K562 (cell line): ENCODE data around the gene SYNE1. TPM values are rescaled to one million over a fixed set of nuclear protein-coding genes. Genes with fewer than 3 reads are reported as not detected.

Experiments used
- ATAC-seq: fragments of 200-7000 bp; cut with Tn5 transposase; 3 replicates; pipeline ENCODE4 v1.9.1; 2020; ENCODE audit warnings: moderate library complexity
- BruUV-seq: library from RNA; stranded (reverse); fragments of 400-500 nt; replicated peaks from 2 replicates; lab custom pipeline; 2021; lab: Mats Ljungman, UMichigan
- CTCF ChIA-PET: fragments of 300-600 bp; formaldehyde crosslinking; extraction: SDS; loops from one replicate; lab custom pipeline; 2021; ENCODE audit warnings: low intra/inter-chr PET ratio; lab: Yijun Ruan, JAX
- POLR2A ChIA-PET: fragments of 300-600, 350-650 bp; sonication (Branson Sonifier 250); formaldehyde crosslinking; extraction: SDS; loops from one replicate; lab custom pipeline; 2021; ENCODE audit warnings: antibody characterized with exemption, inconsistent platforms; lab: Yijun Ruan, JAX
- DNase-seq, 4 experiments: peaks; one replicate each; pipeline versions ENCODE4 v3.0.0 to v3.0.0-alpha.2; 2011 to 2018; ENCODE audit warnings: low spot score in 3 of 4, mixed read lengths in 3 of 4; ENCODE audit errors: extremely low read depth in 1 of 4
- FAIRE-seq: peaks from 2 replicates; lab custom pipeline; 2011; peaks lifted over from hg19 to GRCh38; lab: Jason Lieb, UNC
- H2AFZ ChIP-seq: 2 replicates; pipeline ENCODE4 v1.6.0; 2011; ENCODE audit warnings: low read depth, low read length, control low read depth, inconsistent platforms
- H3K27ac ChIP-seq: fragments of 200-600 bp; 3 replicates; pipeline ENCODE4 v1.8.0; 2011; ENCODE audit warnings: low read depth, mild to moderate bottlenecking, control low read depth, inconsistent platforms, low read length, moderate library complexity, mixed read lengths; ENCODE audit errors: extremely low read depth
- H3K27me3 ChIP-seq, 2 experiments: fragments of 300-600 bp in 1 of 2; 2 replicates in 1 of 2; 3 replicates in 1 of 2; pipeline versions ENCODE4 v1.6.0 to v1.8.0; 2011; ENCODE audit warnings: inconsistent platforms in 2 of 2, low read length in 2 of 2, mild to moderate bottlenecking in 1 of 2, mixed read lengths in 1 of 2, moderate library complexity in 1 of 2; ENCODE audit not compliant: control insufficient read depth in 2 of 2, insufficient read depth in 2 of 2
- H3K36me3 ChIP-seq: fragments of 300-600 bp; 3 replicates; pipeline ENCODE4 v1.8.0; 2011; ENCODE audit warnings: mild to moderate bottlenecking, low read length, inconsistent platforms; ENCODE audit not compliant: control insufficient read depth, insufficient read depth
- H3K4me1 ChIP-seq, 2 experiments: fragments of 200-600 bp in 1 of 2; replicated peaks in 1 of 2; 2 replicates in 1 of 2; 3 replicates in 1 of 2; pipeline versions ENCODE4 v1.5.1 to v1.8.0; 2011; ENCODE audit warnings: inconsistent platforms in 2 of 2, low read length in 2 of 2, mild to moderate bottlenecking in 1 of 2, mixed read lengths in 1 of 2, moderate library complexity in 1 of 2; ENCODE audit not compliant: control insufficient read depth in 2 of 2, insufficient read depth in 2 of 2
- H3K4me2 ChIP-seq: 2 replicates; pipeline ENCODE4 v1.6.1; 2011; ENCODE audit warnings: low read length, control low read depth, inconsistent platforms, mixed read lengths; ENCODE audit not compliant: insufficient read depth
- H3K4me3 ChIP-seq: fragments of 200-600 bp; sonication (generic), shearing (Covaris generic); 2 replicates; pipeline ENCODE4 v1.5.1; 2016; ENCODE audit warnings: control low read depth, inconsistent platforms
- H3K79me2 ChIP-seq: fragments of 200-600 bp; 3 replicates; pipeline ENCODE4 v1.8.0; 2011; ENCODE audit warnings: low read length, inconsistent platforms; ENCODE audit not compliant: control insufficient read depth, insufficient read depth
- H3K9ac ChIP-seq, 2 experiments: 2 replicates each; pipeline versions ENCODE4 v1.6.0 to v1.6.1; 2011; ENCODE audit warnings: low read depth in 2 of 2, low read length in 2 of 2, control low read depth in 1 of 2, inconsistent platforms in 1 of 2, mild to moderate bottlenecking in 1 of 2, mixed read lengths in 1 of 2; ENCODE audit not compliant: insufficient read depth in 1 of 2
- H3K9me1 ChIP-seq: one replicate; pipeline ENCODE4 v1.6.0; 2011; ENCODE audit warnings: inconsistent platforms, mild to moderate bottlenecking, low read length, moderate library complexity; ENCODE audit not compliant: control insufficient read depth, insufficient read depth
- H3K9me3 ChIP-seq: replicated peaks from 2 replicates; pipeline ENCODE4 v1.5.1; 2011; ENCODE audit warnings: low read depth, low read length, inconsistent platforms; ENCODE audit not compliant: control insufficient read depth, insufficient read depth
- H4K20me1 ChIP-seq: replicated peaks from 2 replicates; pipeline ENCODE4 v1.6.1; 2011; ENCODE audit warnings: low read length, inconsistent platforms, mixed read lengths; ENCODE audit not compliant: control insufficient read depth, insufficient read depth
- CC2D1A ChIP-seq: fragments of 450-650 bp; IDR thresholded peaks from 2 replicates; pipeline ENCODE4 v1.6.1; 2017; ENCODE audit warnings: mild to moderate bottlenecking
- CREB5 ChIP-seq: fragments of 250-450 bp; sonication (Bioruptor Pico); IDR thresholded peaks from 2 replicates; pipeline ENCODE4 v1.5.0; 2020; ENCODE audit warnings: mild to moderate bottlenecking
- DACH1 ChIP-seq: fragments of 450-650 bp; IDR thresholded peaks from 2 replicates; pipeline ENCODE4 v1.6.1; 2018; ENCODE audit not compliant: partially characterized antibody
- FOSL1 ChIP-seq: fragments of 200-800 bp; sonication (Bioruptor generic); conservative IDR thresholded peaks from 2 replicates; pipeline ENCODE4 v1.6.1; 2016; ENCODE audit warnings: missing genetic modification characterization, missing compliant biosample characterization
- FOXP1 ChIP-seq: sonication (generic); formaldehyde crosslinking; IDR thresholded peaks from 2 replicates; pipeline ENCODE4 v1.8.0; 2022; ENCODE audit warnings: mild to moderate bottlenecking, missing genetic modification reagents
- GABPB2 ChIP-seq: fragments of 250-450 bp; sonication (Bioruptor Pico); conservative IDR thresholded peaks from 2 replicates; pipeline ENCODE4 v1.5.1; 2021; ENCODE audit warnings: mild to moderate bottlenecking
- HMG20A ChIP-seq: fragments of 450-650 bp; formaldehyde crosslinking; conservative IDR thresholded peaks from 2 replicates; pipeline ENCODE4 v1.4.0; 2020; ENCODE audit warnings: mild to moderate bottlenecking, mixed read lengths
- ILK ChIP-seq: fragments of 450-650 bp; IDR thresholded peaks from 2 replicates; pipeline ENCODE4 v1.6.1; 2016; ENCODE audit warnings: missing genetic modification characterization, low read depth, mild to moderate bottlenecking, missing compliant biosample characterization, moderate library complexity, borderline replicate concordance
- PTBP1 ChIP-seq: fragments of 200-400 bp; formaldehyde crosslinking; IDR thresholded peaks from 2 replicates; pipeline ENCODE4 v1.6.1; 2017; ENCODE audit warnings: low read depth, low read length
- SMAD1 ChIP-seq: fragments of 150-350 bp; IDR thresholded peaks from 2 replicates; pipeline ENCODE4 v1.6.1; 2014; ENCODE audit warnings: low read length, low read depth; ENCODE audit not compliant: partially characterized antibody
- SMARCA5 ChIP-seq: fragments of 450-650 bp; IDR thresholded peaks from 2 replicates; pipeline ENCODE4 v1.6.1; 2016
- STAT5B ChIP-seq: fragments of 250-450 bp; sonication (Bioruptor Pico); IDR thresholded peaks from 2 replicates; pipeline ENCODE4 v1.8.0; 2021; ENCODE audit warnings: mild to moderate bottlenecking, inconsistent platforms
- UBTF ChIP-seq, 2 experiments: IDR thresholded peaks; 2 replicates each; pipeline ENCODE4 v1.6.1; 2012; ENCODE audit warnings: improper control_type of control experiment in 2 of 2, low read depth in 2 of 2, low read length in 2 of 2, borderline replicate concordance in 1 of 2
- ZNF217 ChIP-seq: sonication (generic); formaldehyde crosslinking; IDR thresholded peaks from 2 replicates; pipeline ENCODE4 v1.8.0; 2022; ENCODE audit warnings: mild to moderate bottlenecking, missing genetic modification reagents
- WGBS: fragments of 100-300 bp; shearing (Covaris generic); methylation state at CpG from one replicate; pipeline ENCODE4 v1.1.6; 2016; ENCODE audit warnings: low coverage, mixed read lengths; ENCODE audit not compliant: insufficient coverage; ENCODE audit errors: missing lambda C conversion rate; 5-methylcytosine and 5-hydroxymethylcytosine counted together
- in situ Hi-C: fragments of 300-500 bp; cut with MboI; formaldehyde crosslinking; loops from 4 replicates; pipeline ENCODE4 v1.15.0; 2018; ENCODE audit warnings: inconsistent platforms, mixed read lengths
- intact Hi-C: fragments of 100-400 bp; cut with micrococcal nuclease; formaldehyde crosslinking; loops from 2 replicates; pipeline ENCODE4 v1.14.2; 2022
- polyA plus RNA-seq, 8 experiments: library from polyadenylated mRNA; depleted of rRNA in 4 of 8; stranded (reverse) in 5 of 8; unstranded in 3 of 8; fragments of >200 nt; fragmentation: Nextera tagmentation in 2 of 8; fragmentation: Illumina TruSeq in 1 of 8; extraction: Ambion mirVana in 2 of 8; extraction: Trizol in 1 of 8; gene quantifications; 2 replicates each; pipeline versions ENCODE4 v1.2.1 to v1.2.3, GENCODE V29; 2011 to 2014; ENCODE audit warnings: inconsistent platforms in 1 of 8, missing spikeins in 1 of 8
- total RNA-seq, 7 experiments: library from RNA; depleted of rRNA in 6 of 7; stranded (reverse); fragments of >200 nt in 6 of 7; fragmentation: Illumina TruSeq in 2 of 7; extraction: Trizol in 2 of 7; gene quantifications; 2 replicates each; pipeline versions ENCODE4 v1.2.1 to v1.2.3, GENCODE V29; 2011 to 2021; ENCODE audit warnings: low replicate concordance in 1 of 7
- TF ChIP-seq, protein P1 (sequence below), 2 experiments: fragments of 450-650 bp in 1 of 2; IDR thresholded peaks; 2 replicates each; pipeline ENCODE4 v1.6.1; 2011 to 2017; ENCODE audit warnings: low read depth in 2 of 2, antibody characterized with exemption in 1 of 2, borderline replicate concordance in 1 of 2, low read length in 1 of 2, mild to moderate bottlenecking in 1 of 2, mixed read lengths in 1 of 2; ENCODE audit not compliant: control insufficient read depth in 1 of 2
- TF ChIP-seq, protein P2 (sequence below): fragments of 450-650 bp; IDR thresholded peaks from 2 replicates; pipeline ENCODE4 v1.6.1; 2016; ENCODE audit warnings: missing biosample characterization, missing genetic modification characterization

Gene SYNE1
- total and polyA plus RNA-seq, 9 of the 15 experiments (the other 6 are each of a cell fraction or from before 2014, with no cell fraction given) = under 0.01 to 0.42 (median 0.08) TPM; not detected in 1

GRCh38 chr6:152402791-152403190 is 234.4 kb downstream of the SYNE1 start:
- Histone ChIP-seq H3K27ac (no peak overlapping the region), H2AFZ (no peak overlapping the region), H4K20me1 (no peaks in the 10 kb centered on the region), H3K9ac (no peak overlapping the region), H3K27me3 (no peaks in the 10 kb centered on the region), H3K9me1 (no peaks in the 10 kb centered on the region), H3K9me3 (no peaks in the 10 kb centered on the region), H3K4me2 (no peak overlapping the region), H3K36me3 (no peaks in the 10 kb centered on the region), H3K4me3 (no peak overlapping the region), H3K79me2 (no peaks in the 10 kb centered on the region), H3K4me1 (no peaks in the 10 kb centered on the region)
- ATAC-seq (no peak), FAIRE-seq (no peak), DNase-seq (no peak)
- WGBS = 0% methylated on average over 2 of the region's 2 CpGs
- BruUV-seq = no TSS peak
- ChIA-PET POLR2A (no interaction called here), CTCF (no interaction called here)
- in situ Hi-C loops (no loop called here), intact Hi-C loops (no loop called here)
- TF ChIP-seq STAT5B (CRISPR knock-in tag) = no peak
- no peak for TF ChIP-seq GABPB2 (CRISPR knock-in tag)
- no peak for TF ChIP-seq FOXP1 (CRISPR knock-in tag)
- TF ChIP-seq ILK (tag) = no peak
- no peak for TF ChIP-seq FOSL1
- TF ChIP-seq CREB5 (CRISPR knock-in tag) = no peak
- TF ChIP-seq UBTF (IDR thresholded peaks at IDR 0.05; ENCODE audit: borderline replicate concordance in 1 of 2, low read depth in 2 of 2, low read length in 2 of 2) = no peak
- TF ChIP-seq, protein P1, sequence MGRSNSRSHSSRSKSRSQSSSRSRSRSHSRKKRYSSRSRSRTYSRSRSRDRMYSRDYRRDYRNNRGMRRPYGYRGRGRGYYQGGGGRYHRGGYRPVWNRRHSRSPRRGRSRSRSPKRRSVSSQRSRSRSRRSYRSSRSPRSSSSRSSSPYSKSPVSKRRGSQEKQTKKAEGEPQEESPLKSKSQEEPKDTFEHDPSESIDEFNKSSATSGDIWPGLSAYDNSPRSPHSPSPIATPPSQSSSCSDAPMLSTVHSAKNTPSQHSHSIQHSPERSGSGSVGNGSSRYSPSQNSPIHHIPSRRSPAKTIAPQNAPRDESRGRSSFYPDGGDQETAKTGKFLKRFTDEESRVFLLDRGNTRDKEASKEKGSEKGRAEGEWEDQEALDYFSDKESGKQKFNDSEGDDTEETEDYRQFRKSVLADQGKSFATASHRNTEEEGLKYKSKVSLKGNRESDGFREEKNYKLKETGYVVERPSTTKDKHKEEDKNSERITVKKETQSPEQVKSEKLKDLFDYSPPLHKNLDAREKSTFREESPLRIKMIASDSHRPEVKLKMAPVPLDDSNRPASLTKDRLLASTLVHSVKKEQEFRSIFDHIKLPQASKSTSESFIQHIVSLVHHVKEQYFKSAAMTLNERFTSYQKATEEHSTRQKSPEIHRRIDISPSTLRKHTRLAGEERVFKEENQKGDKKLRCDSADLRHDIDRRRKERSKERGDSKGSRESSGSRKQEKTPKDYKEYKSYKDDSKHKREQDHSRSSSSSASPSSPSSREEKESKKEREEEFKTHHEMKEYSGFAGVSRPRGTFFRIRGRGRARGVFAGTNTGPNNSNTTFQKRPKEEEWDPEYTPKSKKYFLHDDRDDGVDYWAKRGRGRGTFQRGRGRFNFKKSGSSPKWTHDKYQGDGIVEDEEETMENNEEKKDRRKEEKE (IDR thresholded peaks at IDR 0.05; ENCODE audit: borderline replicate concordance in 1 of 2, control insufficient read depth in 1 of 2, low read depth in 2 of 2, low read length in 1 of 2) = no peak
- TF ChIP-seq, protein P2, sequence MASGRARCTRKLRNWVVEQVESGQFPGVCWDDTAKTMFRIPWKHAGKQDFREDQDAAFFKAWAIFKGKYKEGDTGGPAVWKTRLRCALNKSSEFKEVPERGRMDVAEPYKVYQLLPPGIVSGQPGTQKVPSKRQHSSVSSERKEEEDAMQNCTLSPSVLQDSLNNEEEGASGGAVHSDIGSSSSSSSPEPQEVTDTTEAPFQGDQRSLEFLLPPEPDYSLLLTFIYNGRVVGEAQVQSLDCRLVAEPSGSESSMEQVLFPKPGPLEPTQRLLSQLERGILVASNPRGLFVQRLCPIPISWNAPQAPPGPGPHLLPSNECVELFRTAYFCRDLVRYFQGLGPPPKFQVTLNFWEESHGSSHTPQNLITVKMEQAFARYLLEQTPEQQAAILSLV (tag) = no peak
- TF ChIP-seq CC2D1A = no peak
- no peak for TF ChIP-seq PTBP1
- no peak for TF ChIP-seq DACH1
- TF ChIP-seq SMARCA5 = no peak
- no peak for TF ChIP-seq ZNF217 (CRISPR knock-in tag)
- no peak for TF ChIP-seq SMAD1
- TF ChIP-seq HMG20A (CRISPR knock-in tag) = no peak
